CD4-positive, alpha-beta memory T cell (primary cell): ENCODE results near the gene BCR. TPM values are rescaled to one million over a fixed set of nuclear protein-coding genes. Genes with fewer than 3 reads are reported as not detected.
A peak's percentile ranks its signal among the peaks of the same experiment; 100 is the strongest.

Experiments used
- CTCF ChIA-PET: fragments of 350-600 bp; sonication (Branson Sonifier 250); formaldehyde crosslinking; loops from one replicate; lab custom pipeline; 2021; ENCODE audit warnings: inconsistent platforms; ENCODE audit not compliant: partially characterized antibody; lab: Charles Lee
- POLR2A ChIA-PET: fragments of 350-600 bp; sonication (Branson Sonifier 250); formaldehyde crosslinking; loops from one replicate; lab custom pipeline; 2021; ENCODE audit not compliant: partially characterized antibody; lab: Charles Lee
- DNase-seq, 5 donors: peaks; one replicate each; pipeline versions ENCODE4 v3.0.0 to v3.0.0-alpha.2; 2020 to 2022; ENCODE audit warnings: mixed read lengths in 1 of 5
- H3K27ac ChIP-seq: one replicate; pipeline ENCODE4 v1.7.0; 2013; ENCODE audit warnings: low read depth, low read length
- H3K27me3 ChIP-seq: 2 replicates; pipeline ENCODE4 v1.7.0; 2013; ENCODE audit warnings: mild to moderate bottlenecking, low read length, moderate library complexity; ENCODE audit not compliant: insufficient read depth
- H3K36me3 ChIP-seq: 2 replicates; pipeline ENCODE4 v1.7.0; 2013; ENCODE audit warnings: mild to moderate bottlenecking, low read length, moderate library complexity; ENCODE audit not compliant: insufficient read depth
- H3K4me1 ChIP-seq: 2 replicates; pipeline ENCODE4 v1.7.0; 2013; ENCODE audit warnings: mild to moderate bottlenecking, low read length, moderate library complexity; ENCODE audit not compliant: insufficient read depth
- H3K4me3 ChIP-seq, 2 donors: one replicate each; pipeline ENCODE4 v1.7.0; 2013; ENCODE audit warnings: low read length in 2 of 2, mild to moderate bottlenecking in 1 of 2
- H3K9me3 ChIP-seq, 2 donors: one replicate each; pipeline ENCODE4 v1.7.0; 2013; ENCODE audit warnings: low read length in 2 of 2, control low read depth in 1 of 2; ENCODE audit not compliant: control insufficient read depth in 1 of 2
- H3K27ac Mint-ChIP-seq, 7 donors: one replicate each; pipeline ENCODE4 v1.8.0; 2020 to 2021; ENCODE audit warnings: mixed read lengths in 7 of 7, mild to moderate bottlenecking in 6 of 7, inconsistent platforms in 3 of 7, moderate library complexity in 3 of 7
- H3K27me3 Mint-ChIP-seq, 2 donors: one replicate each; pipeline ENCODE4 v1.8.0; 2020 to 2021; ENCODE audit warnings: mixed read lengths in 2 of 2
- H3K36me3 Mint-ChIP-seq, 2 donors: one replicate each; pipeline ENCODE4 v1.8.0; 2020 to 2021; ENCODE audit warnings: mixed read lengths in 2 of 2, inconsistent platforms in 1 of 2, mild to moderate bottlenecking in 1 of 2
- H3K4me1 Mint-ChIP-seq, 4 donors: one replicate each; pipeline ENCODE4 v1.8.0; 2020 to 2021; ENCODE audit warnings: mixed read lengths in 4 of 4, mild to moderate bottlenecking in 1 of 4
- H3K4me3 Mint-ChIP-seq, 8 donors: one replicate each; pipeline ENCODE4 v1.8.0; 2020 to 2021; ENCODE audit warnings: mixed read lengths in 8 of 8, mild to moderate bottlenecking in 7 of 8, moderate library complexity in 6 of 8, inconsistent platforms in 3 of 8
- H3K9me3 Mint-ChIP-seq, 8 donors: one replicate each; pipeline ENCODE4 v1.8.0; 2020 to 2021; ENCODE audit warnings: mixed read lengths in 8 of 8, mild to moderate bottlenecking in 5 of 8, inconsistent platforms in 3 of 8, moderate library complexity in 1 of 8
- intact Hi-C: fragments of 100-400 bp; cut with micrococcal nuclease; formaldehyde crosslinking; loops from one replicate; pipeline ENCODE4 v1.15.1; 2023
- polyA plus RNA-seq, 2 donors: library from polyadenylated mRNA; unstranded; fragments of 300-500 nt; fragmentation: Illumina TruSeq; gene quantifications; one replicate each; pipeline ENCODE4 v1.2.3, GENCODE V29; 2021
- total RNA-seq, 2 experiments: library from RNA; stranded (reverse); gene quantifications; one replicate each; pipeline ENCODE4 v1.2.3, GENCODE V29; 2021

The BCR gene
- total and polyA plus RNA-seq, 4 experiments from 2014 or later, result 3.3 to 75.6 (median 51.2) TPM

DNA sequence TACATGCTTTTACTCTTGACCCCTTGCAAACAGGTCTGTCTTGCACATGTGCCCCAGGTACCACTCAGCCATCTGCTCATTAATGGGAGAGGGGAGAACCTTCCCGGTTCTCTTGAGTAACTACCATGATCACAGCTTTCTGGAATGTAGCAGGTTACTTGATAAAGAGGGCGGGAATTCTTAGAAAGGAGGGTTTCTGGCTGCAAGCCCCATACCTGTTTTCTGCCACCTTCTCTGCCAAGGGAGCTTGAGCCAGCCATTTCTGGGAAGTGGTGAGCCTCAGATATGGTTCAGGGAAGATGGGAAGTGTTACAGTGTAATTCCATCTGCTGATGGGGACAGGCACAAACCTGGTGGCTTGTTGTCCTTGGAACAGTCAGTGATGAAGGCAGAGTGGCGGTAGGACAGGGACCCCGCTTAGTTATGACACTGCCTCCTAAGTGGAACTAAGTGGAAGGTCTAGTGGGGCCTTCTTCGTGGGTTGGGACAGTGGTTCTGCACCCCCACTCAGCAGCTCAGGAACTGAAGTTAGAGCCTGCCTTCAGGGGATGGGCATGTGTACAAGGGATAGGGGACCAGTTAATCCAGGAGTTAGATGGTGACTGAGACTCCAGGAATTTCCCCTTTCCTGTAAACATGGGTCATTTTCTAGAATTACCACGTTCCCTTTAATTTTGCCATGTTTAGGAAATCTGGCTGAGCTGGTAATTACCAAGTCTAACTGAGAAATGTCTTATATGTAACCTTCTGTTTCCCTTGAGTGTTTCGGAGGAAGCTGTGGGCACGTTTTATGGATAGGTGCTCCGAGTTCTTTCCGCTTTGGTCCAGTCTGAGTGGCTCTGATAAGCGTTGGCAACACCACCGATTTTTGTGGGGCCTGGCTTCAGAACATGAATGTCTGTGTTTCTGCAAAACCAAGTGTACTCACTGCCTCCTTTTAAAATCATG lies 35.3 kb downstream of the BCR start:
- ChIA-PET POLR2A (interaction anchor here (0.8 to 3.0 kb wide), 5 partner anchors 11 to 35 kb away, joined by 3 to 17 read pairs (median 4); partner anchors contain the start of gene BCR), CTCF (interaction anchor here (1.3 to 1.6 kb wide), 2 partner anchors 8 to 17 kb away, joined by 3 to 4 read pairs; no protein-coding TSS in a partner anchor)
- H3K36me3 ChIP-seq, result no peaks in the 10 kb centered on the region
- H3K4me3 ChIP-seq, result no peak overlapping the region
- no peak for DNase-seq
- Mint-ChIP-seq H3K27ac (peak overlapping the region; percentile 80 to 95 (median 88)), H3K36me3 (peaks cover 0 to 5% of the 10 kb centered on the region in 2 donors), H3K4me3 (peak overlapping the region in 7 of 8 donors; percentile 15 to 87 (median 83)), H3K27me3 (no peaks in the 10 kb centered on the region), H3K4me1 (peaks cover 64 to 90% (median 80%) of the 10 kb centered on the region in 4 donors), H3K9me3 (no peaks in the 10 kb centered on the region)
- peaks cover 87% of the 10 kb centered on the region for H3K4me1 ChIP-seq
- no peaks in the 10 kb centered on the region for H3K27me3 ChIP-seq
- intact Hi-C loops, result loop anchor here (2.0 to 5.0 kb wide), 2 partner anchors 27 to 33 kb away; partner anchors contain the start of gene BCR
- no peaks in the 10 kb centered on the region for H3K9me3 ChIP-seq
- H3K27ac ChIP-seq, result peak overlapping the region; percentile 44

DNA sequence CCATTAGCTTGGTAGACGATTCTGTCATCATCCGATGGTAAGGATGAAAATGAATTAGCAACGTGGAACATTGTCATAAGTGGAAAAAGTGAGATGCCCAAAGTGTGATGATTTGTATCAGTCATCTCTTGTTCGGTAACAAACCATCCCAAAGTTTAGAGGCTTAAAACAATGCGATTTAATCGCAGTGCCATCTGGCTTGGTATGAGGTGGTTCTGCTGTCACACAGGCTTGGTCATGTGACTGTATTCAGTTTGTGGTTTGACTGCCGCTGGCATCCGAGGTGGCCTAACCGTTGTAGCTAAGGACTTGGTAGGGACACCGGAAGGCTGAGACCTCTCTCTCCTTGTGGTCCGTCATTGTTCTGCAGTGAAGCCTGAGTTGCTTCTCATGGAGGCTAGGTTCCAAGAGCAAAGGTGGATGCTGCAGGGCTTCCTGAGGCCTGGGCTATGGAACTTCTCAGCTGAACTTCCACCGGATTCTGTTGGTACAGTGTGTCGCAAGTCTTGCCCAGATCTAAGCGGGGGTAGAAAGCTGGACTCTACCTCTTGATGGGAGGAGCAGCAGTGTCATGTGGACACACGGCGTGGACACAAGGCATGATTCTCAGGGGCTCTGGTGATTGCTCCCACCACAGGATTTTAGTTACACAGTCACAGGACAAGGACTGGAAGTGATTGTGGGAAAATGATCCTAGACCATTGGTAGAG lies 36.3 kb downstream of the BCR start:
- H3K9me3 Mint-ChIP-seq, result no peaks in the 10 kb centered on the region
- no peaks in the 10 kb centered on the region for H3K27me3 Mint-ChIP-seq
- peak overlapping the region; percentile 80 to 95 (median 88) for H3K27ac Mint-ChIP-seq
- DNase-seq, result peak; percentile 42 to 82 (median 52)
- peak overlapping the region; percentile 44 for H3K27ac ChIP-seq
- CTCF ChIA-PET, result interaction anchor here (0.8 to 1.6 kb wide), 3 partner anchors 9 to 27 kb away, joined by 3 to 4 read pairs (median 3); no protein-coding TSS in a partner anchor
- no peaks in the 10 kb centered on the region for H3K27me3 ChIP-seq
- intact Hi-C loops, result loop anchor here (2.0 to 5.0 kb wide), 2 partner anchors 26 to 34 kb away; partner anchors contain the start of gene BCR
- no peak overlapping the region for H3K4me3 ChIP-seq
- H3K4me1 Mint-ChIP-seq, result peaks cover 66 to 96% (median 86%) of the 10 kb centered on the region in 4 donors
- no peaks in the 10 kb centered on the region for H3K36me3 ChIP-seq
- H3K4me1 ChIP-seq, result peaks cover 93% of the 10 kb centered on the region
- no peaks in the 10 kb centered on the region for H3K9me3 ChIP-seq
- H3K4me3 Mint-ChIP-seq, result peak overlapping the region; percentile 75 to 87 (median 82)
- POLR2A ChIA-PET, result interaction anchor here (0.8 to 3.0 kb wide), 5 partner anchors 10 to 26 kb away, joined by 3 to 17 read pairs (median 4); no protein-coding TSS in a partner anchor
- peaks cover 0 to 3% of the 10 kb centered on the region in 2 donors for H3K36me3 Mint-ChIP-seq

DNA sequence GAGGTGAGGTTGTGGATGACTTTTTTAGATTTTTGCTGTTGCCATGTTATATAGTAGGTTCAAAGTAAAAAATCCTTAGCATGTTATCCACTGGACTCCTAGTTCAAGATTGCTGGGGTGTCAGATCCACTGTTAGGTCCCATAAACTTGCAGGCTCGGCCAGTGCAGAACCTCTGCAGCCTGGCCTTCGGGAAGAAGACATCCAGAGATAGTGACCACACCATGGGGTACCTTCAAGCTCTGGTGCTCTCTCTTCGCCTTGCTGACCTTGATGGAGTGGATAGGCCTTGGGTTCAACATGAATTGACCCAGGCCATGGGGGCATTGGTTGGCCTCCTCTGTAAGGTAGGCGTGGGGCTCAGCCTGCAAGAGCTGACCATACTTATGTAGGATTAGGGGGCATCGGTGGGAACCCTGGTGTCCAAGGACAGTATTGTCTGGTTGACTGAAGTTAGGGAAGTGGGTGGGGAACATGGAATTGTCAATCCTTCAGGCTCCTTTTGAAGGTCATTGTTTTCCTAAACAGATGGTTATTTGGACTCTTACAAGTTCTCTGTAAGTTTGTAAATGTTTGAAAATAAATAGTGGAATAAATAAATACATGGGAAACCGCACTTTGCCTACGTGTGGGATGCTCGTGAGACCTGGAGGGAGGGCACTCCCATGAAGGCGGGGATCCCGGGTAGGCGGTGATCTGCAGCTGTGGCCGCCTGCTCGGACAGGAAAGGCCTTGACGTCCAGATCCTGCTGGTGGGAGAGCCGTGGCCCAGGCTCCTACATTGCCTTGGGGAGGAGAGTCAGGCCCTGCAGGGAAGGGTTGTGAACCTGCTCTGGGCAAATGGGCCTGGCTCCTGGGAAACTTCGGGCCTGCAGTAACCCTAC lies 37.1 kb downstream of the BCR start:
- H3K9me3 ChIP-seq, result no peaks in the 10 kb centered on the region
- peak overlapping the region; percentile 44 for H3K27ac ChIP-seq
- Mint-ChIP-seq H3K27ac (peak overlapping the region; percentile 60 to 95 (median 90)), H3K4me3 (peak overlapping the region; percentile 75 to 87 (median 82)), H3K36me3 (no peaks in the 10 kb centered on the region), H3K27me3 (no peaks in the 10 kb centered on the region), H3K4me1 (peaks cover 66 to 99% (median 87%) of the 10 kb centered on the region in 4 donors), H3K9me3 (peaks cover 0 to 1% (median 0%) of the 10 kb centered on the region in 8 donors)
- no peaks in the 10 kb centered on the region for H3K36me3 ChIP-seq
- no peak for DNase-seq
- no peaks in the 10 kb centered on the region for H3K27me3 ChIP-seq
- no peak overlapping the region for H3K4me3 ChIP-seq
- ChIA-PET POLR2A (interaction anchor here (0.9 to 4.1 kb wide), 5 partner anchors 9 to 36 kb away, joined by 3 to 20 read pairs (median 15); partner anchors contain the start of gene BCR), CTCF (interaction anchor here (1.1 to 1.3 kb wide), 3 partner anchors 10 to 39 kb away, joined by 3 read pairs; no protein-coding TSS in a partner anchor)
- intact Hi-C loops, result loop anchor here (2.0 to 5.0 kb wide), 2 partner anchors 25 to 35 kb away; partner anchors contain the start of gene BCR
- peaks cover 95% of the 10 kb centered on the region for H3K4me1 ChIP-seq

DNA sequence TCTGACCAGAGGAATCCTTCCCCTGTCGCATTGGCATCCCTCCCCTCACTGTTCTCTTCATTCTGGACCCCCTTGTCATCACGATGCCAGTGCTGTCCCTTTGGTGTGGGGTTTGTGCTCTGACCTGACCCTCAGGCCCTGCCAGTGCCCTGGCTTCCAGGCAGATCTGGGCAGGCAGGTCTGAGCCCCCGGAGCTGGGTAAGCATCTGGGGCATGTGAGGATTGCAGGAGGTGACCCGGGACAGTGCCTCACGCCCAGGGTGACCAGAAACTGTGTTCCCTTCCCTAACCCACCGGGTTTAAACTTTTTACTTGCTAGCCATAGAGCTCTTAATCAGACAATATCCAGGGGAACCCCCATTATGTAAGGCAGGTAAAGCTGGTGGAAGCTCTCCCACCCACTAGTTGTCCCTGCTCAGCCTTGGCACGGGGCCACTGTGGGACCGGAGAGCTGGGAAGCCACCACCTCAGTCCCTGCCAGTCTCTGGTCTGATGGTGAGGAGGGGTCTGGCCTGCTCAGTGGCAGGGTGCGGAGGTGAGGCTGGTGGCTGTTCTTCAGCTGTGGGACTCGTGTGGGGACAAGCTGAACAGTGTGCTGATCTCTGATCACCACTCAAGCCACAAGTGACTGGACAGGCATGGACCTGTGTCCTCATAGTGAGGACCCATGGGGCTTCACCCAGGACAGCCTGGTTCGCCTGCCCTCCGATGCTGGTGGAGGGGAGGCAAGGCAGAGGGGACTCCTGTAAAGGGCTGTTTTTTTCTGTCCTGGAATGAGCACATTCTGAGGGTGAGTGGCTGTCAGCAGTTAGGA lies 38.0 kb downstream of the BCR start:
- peak overlapping the region; percentile 85 to 96 (median 93) for H3K27ac Mint-ChIP-seq
- peak overlapping the region; percentile 71 to 89 (median 82) for H3K4me3 Mint-ChIP-seq
- no peaks in the 10 kb centered on the region for H3K27me3 Mint-ChIP-seq
- no peaks in the 10 kb centered on the region for H3K36me3 Mint-ChIP-seq
- peak overlapping the region; percentile 44 for H3K27ac ChIP-seq
- no peak for DNase-seq
- ChIA-PET CTCF (interaction anchor here (1.0 to 1.3 kb wide), 3 partner anchors 9 to 40 kb away, joined by 3 read pairs; no protein-coding TSS in a partner anchor), POLR2A (interaction anchor here (1.6 to 4.1 kb wide), 3 partner anchors 25 to 36 kb away, joined by 3 to 20 read pairs (median 13); partner anchors contain the start of gene BCR)
- intact Hi-C loops, result loop anchor here (5.0 kb wide), 1 partner anchor 36 kb away; the partner anchor contains the start of gene BCR
- no peaks in the 10 kb centered on the region for H3K36me3 ChIP-seq
- H3K9me3 Mint-ChIP-seq, result peaks cover 0 to 1% (median 0%) of the 10 kb centered on the region in 8 donors
- peaks cover 75 to 100% (median 94%) of the 10 kb centered on the region in 4 donors for H3K4me1 Mint-ChIP-seq
- H3K27me3 ChIP-seq, result no peaks in the 10 kb centered on the region
- peaks cover 100% of the 10 kb centered on the region for H3K4me1 ChIP-seq
- H3K4me3 ChIP-seq, result peak overlapping the region in 1 of 2 donors; percentile 33
- H3K9me3 ChIP-seq, result no peaks in the 10 kb centered on the region

DNA sequence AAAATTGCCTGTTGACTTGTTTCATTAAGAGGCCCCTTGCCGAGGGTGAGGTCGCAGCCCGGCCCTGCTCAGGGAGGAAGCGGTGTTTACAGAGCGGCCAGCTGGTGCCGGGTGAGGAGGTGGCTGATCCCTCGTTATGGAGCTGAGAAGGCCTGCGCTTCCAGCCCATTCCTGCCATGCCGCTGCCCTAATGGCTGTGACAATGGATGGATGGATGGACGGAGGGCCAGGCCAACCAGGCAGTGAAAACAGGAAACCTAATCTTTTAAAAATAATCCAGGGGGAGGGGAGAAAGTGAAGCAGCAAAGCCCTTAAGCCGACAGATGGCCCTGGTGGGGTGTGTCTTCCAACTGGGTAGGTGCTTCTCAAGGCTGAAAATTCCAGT lies 38.5 kb downstream of the BCR start:
- no peak for DNase-seq
- H3K27ac ChIP-seq, result peak overlapping the region; percentile 44
- peak overlapping the region; percentile 71 to 89 (median 82) for H3K4me3 Mint-ChIP-seq
- H3K27ac Mint-ChIP-seq, result peak overlapping the region; percentile 85 to 96 (median 93)
- CTCF ChIA-PET, result interaction anchor here (1.0 to 1.3 kb wide), 3 partner anchors 8 to 40 kb away, joined by 3 read pairs; no protein-coding TSS in a partner anchor
- peaks cover 77 to 100% (median 95%) of the 10 kb centered on the region in 4 donors for H3K4me1 Mint-ChIP-seq
- peaks cover 100% of the 10 kb centered on the region for H3K4me1 ChIP-seq
- intact Hi-C loops, result loop anchor here (5.0 kb wide), 1 partner anchor 37 kb away; the partner anchor contains the start of gene BCR
- H3K4me3 ChIP-seq, result peak overlapping the region in 1 of 2 donors; percentile 33
- no peaks in the 10 kb centered on the region for H3K27me3 ChIP-seq
- H3K27me3 Mint-ChIP-seq, result no peaks in the 10 kb centered on the region
- POLR2A ChIA-PET, result interaction anchor here (1.6 to 4.1 kb wide), 3 partner anchors 24 to 37 kb away, joined by 3 to 20 read pairs (median 13); partner anchors contain the start of gene BCR
- H3K9me3 Mint-ChIP-seq, result peaks cover 0 to 1% (median 0%) of the 10 kb centered on the region in 8 donors
- H3K36me3 Mint-ChIP-seq, result no peaks in the 10 kb centered on the region
- H3K36me3 ChIP-seq, result no peaks in the 10 kb centered on the region
- no peaks in the 10 kb centered on the region for H3K9me3 ChIP-seq
